K562 (cell line): ENCODE results near the gene GPR32. TPM values are rescaled to one million over a fixed set of nuclear protein-coding genes. Genes with fewer than 3 reads are reported as not detected.
A peak's percentile ranks its signal among the peaks of the same experiment; 100 is the strongest.

Experiments
- ARID2 ChIP-seq: fragments of 450-650 bp; IDR thresholded peaks from 2 replicates; pipeline ENCODE4 v1.6.1; 2017; ENCODE audit warnings: antibody characterized with exemption, mild to moderate bottlenecking
- BACH1 ChIP-seq: fragments of 200-800 bp; sonication (Bioruptor generic); IDR thresholded peaks from 2 replicates; pipeline ENCODE4 v1.6.1; 2016; ENCODE audit warnings: missing genetic modification characterization, missing compliant biosample characterization
- DDX20 ChIP-seq: fragments of 450-650 bp; IDR thresholded peaks from 2 replicates; pipeline ENCODE4 v1.6.1; 2016; ENCODE audit warnings: missing genetic modification characterization, low read depth, mild to moderate bottlenecking, missing compliant biosample characterization, moderate library complexity
- ELK1 ChIP-seq: sonication (generic); formaldehyde crosslinking; IDR thresholded peaks from 2 replicates; pipeline ENCODE4 v1.8.1; 2022; ENCODE audit warnings: missing genetic modification reagents
- ETV5 ChIP-seq: sonication (generic); formaldehyde crosslinking; IDR thresholded peaks from 2 replicates; pipeline ENCODE4 v1.4.0; 2020; ENCODE audit warnings: low read depth, mild to moderate bottlenecking, missing genetic modification reagents
- FIP1L1 ChIP-seq: fragments of 200-400 bp; formaldehyde crosslinking; IDR thresholded peaks from 2 replicates; pipeline ENCODE4 v1.6.1; 2018; ENCODE audit warnings: mild to moderate bottlenecking, low read depth, low read length; ENCODE audit not compliant: poor library complexity, severe bottlenecking
- HEY1 ChIP-seq: fragments of 250-450 bp; sonication (Bioruptor Pico); IDR thresholded peaks from 2 replicates; pipeline ENCODE4 v1.5.0; 2020; ENCODE audit warnings: mild to moderate bottlenecking, moderate library complexity, borderline replicate concordance
- HINFP ChIP-seq: fragments of 450-650 bp; conservative IDR thresholded peaks from 2 replicates; pipeline ENCODE4 v1.6.1; 2016; ENCODE audit warnings: missing genetic modification characterization, low read depth, mild to moderate bottlenecking, control low read depth, missing compliant biosample characterization
- HLTF ChIP-seq: fragments of 450-650 bp; IDR thresholded peaks from 2 replicates; pipeline ENCODE4 v1.6.1; 2016
- RREB1 ChIP-seq: fragments of 250-450 bp; sonication (Bioruptor Pico); IDR thresholded peaks from 2 replicates; pipeline ENCODE4 v1.4.0; 2020
- SETDB1 ChIP-seq: IDR thresholded peaks from one replicate; pipeline ENCODE4 v1.6.1; 2012; ENCODE audit warnings: low read length, control low read depth, inconsistent platforms
- SIX5 ChIP-seq, 2 experiments: IDR thresholded peaks; 2 replicates each; pipeline ENCODE4 v1.6.1; 2011; ENCODE audit warnings: low read length in 2 of 2, borderline replicate concordance in 1 of 2, low read depth in 1 of 2, mild to moderate bottlenecking in 1 of 2, moderate library complexity in 1 of 2; ENCODE audit not compliant: insufficient read depth in 1 of 2
- TRIM28 ChIP-seq: fragments of 450-650 bp; IDR thresholded peaks from 2 replicates; pipeline ENCODE4 v1.6.1; 2017
- ZBTB26 ChIP-seq: fragments of 450-650 bp; formaldehyde crosslinking; IDR thresholded peaks from 2 replicates; pipeline ENCODE4 v1.4.0; 2022; ENCODE audit warnings: missing genetic modification characterization
- ZFP91 ChIP-seq: sonication (generic); formaldehyde crosslinking; IDR thresholded peaks from 2 replicates; pipeline ENCODE4 v1.8.0; 2022; ENCODE audit warnings: mild to moderate bottlenecking, missing genetic modification reagents
- ZNF507 ChIP-seq: conservative IDR thresholded peaks from 2 replicates; pipeline ENCODE4 v1.6.1; 2017; ENCODE audit warnings: missing genetic modification characterization, missing compliant biosample characterization
- polyA plus RNA-seq, 8 experiments: library from polyadenylated mRNA; depleted of rRNA in 4 of 8; stranded (reverse) in 5 of 8; unstranded in 3 of 8; fragments of >200 nt; fragmentation: Nextera tagmentation in 2 of 8; fragmentation: Illumina TruSeq in 1 of 8; extraction: Ambion mirVana in 2 of 8; extraction: Trizol in 1 of 8; gene quantifications; 2 replicates each; pipeline versions ENCODE4 v1.2.1 to v1.2.3, GENCODE V29; 2011 to 2014; ENCODE audit warnings: inconsistent platforms in 1 of 8, missing spikeins in 1 of 8
- total RNA-seq, 7 experiments: library from RNA; depleted of rRNA in 6 of 7; stranded (reverse); fragments of >200 nt in 6 of 7; fragmentation: Illumina TruSeq in 2 of 7; extraction: Trizol in 2 of 7; gene quantifications; 2 replicates each; pipeline versions ENCODE4 v1.2.1 to v1.2.3, GENCODE V29; 2011 to 2021; ENCODE audit warnings: low replicate concordance in 1 of 7

The GPR32 gene
- total and polyA plus RNA-seq, 9 of the 15 experiments (the other 6 are each of a cell fraction or from before 2014, with no cell fraction given), result not detected

- TF ChIP-seq HINFP (no peak), BACH1 (tag) (no peak), DDX20 (no peak), SIX5 (IDR thresholded peaks at IDR 0.05; ENCODE audit: borderline replicate concordance in 1 of 2, insufficient read depth in 1 of 2, low read depth in 1 of 2, low read length in 2 of 2) (no peak), ETV5 (CRISPR knock-in tag) (no peak), HEY1 (CRISPR knock-in tag) (no peak), ZNF507 (no peak), ZFP91 (CRISPR knock-in tag) (no peak), FIP1L1 (peak; percentile 36), HLTF (peak; percentile 66; the same call in 1 of the 2 replicates), TRIM28 (no peak), RREB1 (CRISPR knock-in tag) (0 out of 2 replicates have a peak, but pooled peaks have one; percentile 12), ZBTB26 (CRISPR knock-in tag) (no peak), SETDB1 (no peak), ARID2 (no peak), ELK1 (CRISPR knock-in tag) (no peak)
Measured at GRCh38 chr19:50725218-50725910, 44.9 kb upstream of the GPR32 start (continued).
